ENCODE results near the gene TMEM8B. TPM values are rescaled to one million over a fixed set of nuclear protein-coding genes. Genes with fewer than 3 reads are reported as not detected.
A peak's percentile ranks its signal among the peaks of the same experiment; 100 is the strongest.

The TMEM8B gene
- total RNA-seq, 1 experiment from 2014 or later = 9.3 TPM

- Histone ChIP-seq H3T11ph (ENCODE audit: low read length) (no peak overlapping the region), H4K5ac (ENCODE audit: insufficient read length, low read depth, low read length) (no peak overlapping the region), H2AK5ac (ENCODE audit: insufficient read length, low read length) (no peak overlapping the region), H3K4me1 (ENCODE audit: insufficient read depth, low read length) (no peaks in the 10 kb centered on the region), H2AFZ (ENCODE audit: low read length) (no peak overlapping the region), H4K91ac (ENCODE audit: insufficient read length, low read depth, low read length) (no peak overlapping the region), H3K27ac (ENCODE audit: insufficient read length, low read depth, low read length) (no peak overlapping the region), H2BK5ac (ENCODE audit: insufficient read length, low read length) (no peak overlapping the region), H2BK20ac (ENCODE audit: low read depth, low read length, poor library complexity, severe bottlenecking) (no peak overlapping the region), H2BK120ac (ENCODE audit: low read depth, low read length, poor library complexity, severe bottlenecking) (no peak overlapping the region), H3K4me2 (ENCODE audit: insufficient read depth, insufficient read length, low read length) (no peak overlapping the region), H3K4ac (ENCODE audit: low read depth, low read length) (no peak overlapping the region), H3K23ac (ENCODE audit: insufficient read length, low read depth, low read length) (no peak overlapping the region), H3K79me1 (ENCODE audit: insufficient read depth, low read depth, low read length, poor library complexity, severe bottlenecking) (no peaks in the 10 kb centered on the region), H4K8ac (replicated peaks; ENCODE audit: insufficient read length, low read depth, low read length) (no peak overlapping the region), H3K14ac (ENCODE audit: insufficient read depth, low read length) (no peak overlapping the region), H3K18ac (ENCODE audit: insufficient read length, low read depth, low read length) (no peak overlapping the region), H3K56ac (ENCODE audit: insufficient read length, low read depth, low read length) (no peak overlapping the region), H3K23me2 (ENCODE audit: insufficient read length, low read depth, low read length, poor library complexity, severe bottlenecking) (no peaks in the 10 kb centered on the region), H3K9me3 (ENCODE audit: control insufficient read depth, low read depth, low read length) (no peaks in the 10 kb centered on the region), H3K79me2 (ENCODE audit: insufficient read depth, low read length) (no peaks in the 10 kb centered on the region), H2BK12ac (ENCODE audit: insufficient read length, low read depth, low read length) (no peak overlapping the region), H3K27me3 (ENCODE audit: insufficient read depth, low read length) (no peaks in the 10 kb centered on the region), H2BK15ac (ENCODE audit: low read depth, low read length) (no peak overlapping the region), H3K9ac (ENCODE audit: extremely low read depth, insufficient read length, low read length) (no peak overlapping the region), H4K20me1 (ENCODE audit: control insufficient read depth, insufficient read depth, insufficient read length) (no peaks in the 10 kb centered on the region)
- H3K9me3 Mint-ChIP-seq = no peaks in the 10 kb centered on the region
- peaks cover 6% of the 10 kb centered on the region in 2 experiments for H3K4me1 Mint-ChIP-seq
- peaks cover 33% of the 10 kb centered on the region for H3K27me3 Mint-ChIP-seq (ENCODE audit: low read depth)
- H3K4me3 Mint-ChIP-seq = no peak overlapping the region
- H3K36me3 Mint-ChIP-seq (ENCODE audit: insufficient read depth in 1 of 3, low read depth in 3 of 3) = no peaks in the 10 kb centered on the region
- no peak for TF ChIP-seq CTCF (conservative IDR thresholded peaks at IDR 0.05)
- no CpG with 5 or more reads among the region's 5 CpGs for WGBS (ENCODE audit: extremely low coverage, insufficient read length, low lambda C conversion rate)
- DNase-seq = peak; percentile 10
- no peak overlapping the region for H3K27ac Mint-ChIP-seq
Measured at GRCh38 chr9:35856882-35857281, 27.9 kb downstream of the TMEM8B start.
